Measurements from ENCODE around the gene NUB1.

The NUB1 gene

GRCh38 chr7:151402029-151402835 is 60.6 kb downstream of the NUB1 start:
- TF ChIP-seq JUND (IDR thresholded peaks at IDR 0.05; ENCODE audit: low read depth), result no peak
- no peak for DNase-seq (ENCODE audit: low read depth in 1 of 2, low spot score in 1 of 2)
- in situ Hi-C loops (cut with HindIII; ENCODE audit: low pct_unique_long_range_greater_than_20kb, low sequenced_read_pairs), result no loop called here

- no peak for TF ChIP-seq JUND (IDR thresholded peaks at IDR 0.05; ENCODE audit: low read depth)
- in situ Hi-C loops (cut with HindIII; ENCODE audit: low pct_unique_long_range_greater_than_20kb, low sequenced_read_pairs), result no loop called here
- DNase-seq (ENCODE audit: low read depth in 1 of 2, low spot score in 1 of 2), result no peak
Measured at GRCh38 chr7:151403764-151404163, 62.2 kb downstream of the NUB1 start.

GRCh38 chr7:151404216-151405011 is 62.8 kb downstream of the NUB1 start:
- no peak for DNase-seq (ENCODE audit: low read depth in 1 of 2, low spot score in 1 of 2)
- in situ Hi-C loops (cut with HindIII; ENCODE audit: low pct_unique_long_range_greater_than_20kb, low sequenced_read_pairs), result no loop called here
- TF ChIP-seq JUND (IDR thresholded peaks at IDR 0.05; ENCODE audit: low read depth), result no peak

- DNase-seq (ENCODE audit: low read depth in 1 of 2, low spot score in 1 of 2), result no peak
- in situ Hi-C loops (cut with HindIII; ENCODE audit: low pct_unique_long_range_greater_than_20kb, low sequenced_read_pairs), result no loop called here
- TF ChIP-seq JUND (IDR thresholded peaks at IDR 0.05; ENCODE audit: low read depth), result no peak
Measured at GRCh38 chr7:151405056-151405455, 63.4 kb downstream of the NUB1 start.

GRCh38 chr7:151405588-151405987 is 64.0 kb downstream of the NUB1 start:
- no peak for TF ChIP-seq JUND (IDR thresholded peaks at IDR 0.05; ENCODE audit: low read depth)
- DNase-seq (ENCODE audit: low read depth in 1 of 2, low spot score in 1 of 2), result no peak
- in situ Hi-C loops (cut with HindIII; ENCODE audit: low pct_unique_long_range_greater_than_20kb, low sequenced_read_pairs), result no loop called here

- in situ Hi-C loops (cut with HindIII; ENCODE audit: low pct_unique_long_range_greater_than_20kb, low sequenced_read_pairs), result no loop called here
- no peak for DNase-seq (ENCODE audit: low read depth in 1 of 2, low spot score in 1 of 2)
- TF ChIP-seq JUND (IDR thresholded peaks at IDR 0.05; ENCODE audit: low read depth), result no peak
Measured at GRCh38 chr7:151406051-151406875, 64.7 kb downstream of the NUB1 start.

- no peak for TF ChIP-seq JUND (IDR thresholded peaks at IDR 0.05; ENCODE audit: low read depth)
- in situ Hi-C loops (cut with HindIII; ENCODE audit: low pct_unique_long_range_greater_than_20kb, low sequenced_read_pairs), result no loop called here
Measured at GRCh38 chr7:151406886-151407583, 65.4 kb downstream of the NUB1 start.

GRCh38 chr7:151408498-151408838 is 66.9 kb downstream of the NUB1 start:
- DNase-seq (ENCODE audit: low read depth in 1 of 2, low spot score in 1 of 2), result no peak
- in situ Hi-C loops (cut with HindIII; ENCODE audit: low pct_unique_long_range_greater_than_20kb, low sequenced_read_pairs), result no loop called here
- no peak for TF ChIP-seq JUND (IDR thresholded peaks at IDR 0.05; ENCODE audit: low read depth)

More at GRCh38 chr7:151406886-151407583, 65.4 kb downstream of the NUB1 start:
- DNase-seq (ENCODE audit: low read depth in 1 of 2, low spot score in 1 of 2), result no peak

- no peak for TF ChIP-seq JUND (IDR thresholded peaks at IDR 0.05; ENCODE audit: low read depth)
- in situ Hi-C loops (cut with HindIII; ENCODE audit: low pct_unique_long_range_greater_than_20kb, low sequenced_read_pairs), result no loop called here
- no peak for DNase-seq (ENCODE audit: low read depth in 1 of 2, low spot score in 1 of 2)
Measured at GRCh38 chr7:151408839-151409666, 67.4 kb downstream of the NUB1 start.

GRCh38 chr7:151409667-151410404 is 68.2 kb downstream of the NUB1 start, which contains the start of gene WDR86:
TSS of gene WDR86 (minus strand) at chr7:151410038. CDS start at chr7:151409589, 449 bp downstream.
- no peak for TF ChIP-seq JUND (IDR thresholded peaks at IDR 0.05; ENCODE audit: low read depth)
- no peak for DNase-seq (ENCODE audit: low read depth in 1 of 2, low spot score in 1 of 2)
- in situ Hi-C loops (cut with HindIII; ENCODE audit: low pct_unique_long_range_greater_than_20kb, low sequenced_read_pairs), result no loop called here
